Thyroid gland (tissue), 4 donors: Measurements from ENCODE around the gene CAMKMT.
A peak's percentile ranks its signal among the peaks of the same experiment; 100 is the strongest.

ENCODE experiments used
- POLR2A ChIP-seq, 2 donors: fragments of 450-650 bp; IDR thresholded peaks; one replicate each; pipeline ENCODE4 v1.6.1; 2017; ENCODE audit warnings: antibody characterized with exemption in 2 of 2, mild to moderate bottlenecking in 2 of 2, moderate library complexity in 1 of 2
- TF ChIP-seq, protein P1 (sequence below), 6 experiments: fragments of 200-600 bp in 3 of 6; fragments of 450-650 bp in 3 of 6; sonication (generic) in 3 of 6; IDR thresholded peaks; one replicate each; pipeline ENCODE4 v1.5.1; 2016 to 2019; ENCODE audit warnings: antibody characterized with exemption in 6 of 6, mild to moderate bottlenecking in 2 of 6, inconsistent platforms in 1 of 6, moderate library complexity in 1 of 6

DNA sequence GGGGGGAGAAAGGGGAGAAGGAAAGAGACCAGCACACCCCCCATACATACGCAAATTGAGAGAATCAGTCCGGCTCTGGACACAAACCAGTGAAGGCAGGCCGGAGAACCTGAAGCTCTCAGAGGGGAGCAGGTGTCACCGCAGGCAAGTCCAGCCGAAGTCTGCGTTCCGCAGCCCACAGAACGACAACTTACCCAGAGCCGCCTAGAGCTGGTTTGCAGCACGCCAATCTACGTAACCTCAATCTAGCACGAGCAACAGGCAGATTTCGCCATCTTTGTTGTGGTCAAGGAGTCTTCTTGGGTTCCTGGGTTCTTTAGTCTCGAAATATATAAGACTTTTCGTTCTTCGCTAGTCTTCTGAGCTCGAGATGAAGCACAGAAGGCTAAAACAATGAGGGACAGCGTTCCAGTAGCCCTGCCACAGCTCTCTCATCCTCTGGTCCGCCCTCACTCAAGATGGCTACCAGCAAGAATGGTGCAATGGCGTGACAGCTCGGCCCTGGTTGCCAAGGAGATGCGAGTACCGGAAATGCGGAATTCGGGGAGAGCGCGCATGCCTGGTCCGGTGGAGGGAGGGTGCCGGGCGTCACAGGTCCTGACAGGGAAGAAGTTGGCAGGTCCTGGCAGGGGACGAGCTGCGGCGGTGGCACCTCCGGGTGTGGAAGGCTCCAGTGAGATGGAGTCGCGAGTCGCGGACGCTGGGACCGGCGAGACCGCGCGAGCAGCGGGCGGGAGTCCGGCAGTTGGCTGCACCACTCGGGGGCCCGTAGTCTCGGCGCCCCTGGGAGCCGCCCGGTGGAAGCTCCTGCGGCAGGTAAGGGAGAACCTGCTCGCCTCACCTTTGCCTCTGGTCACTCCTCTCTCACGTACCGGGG lies at the start of gene CAMKMT, which contains the start of gene PREPL:
- TF ChIP-seq POLR2A (IDR thresholded peaks at IDR 0.05): peak; percentile 80 to 87
- TF ChIP-seq, protein P1, sequence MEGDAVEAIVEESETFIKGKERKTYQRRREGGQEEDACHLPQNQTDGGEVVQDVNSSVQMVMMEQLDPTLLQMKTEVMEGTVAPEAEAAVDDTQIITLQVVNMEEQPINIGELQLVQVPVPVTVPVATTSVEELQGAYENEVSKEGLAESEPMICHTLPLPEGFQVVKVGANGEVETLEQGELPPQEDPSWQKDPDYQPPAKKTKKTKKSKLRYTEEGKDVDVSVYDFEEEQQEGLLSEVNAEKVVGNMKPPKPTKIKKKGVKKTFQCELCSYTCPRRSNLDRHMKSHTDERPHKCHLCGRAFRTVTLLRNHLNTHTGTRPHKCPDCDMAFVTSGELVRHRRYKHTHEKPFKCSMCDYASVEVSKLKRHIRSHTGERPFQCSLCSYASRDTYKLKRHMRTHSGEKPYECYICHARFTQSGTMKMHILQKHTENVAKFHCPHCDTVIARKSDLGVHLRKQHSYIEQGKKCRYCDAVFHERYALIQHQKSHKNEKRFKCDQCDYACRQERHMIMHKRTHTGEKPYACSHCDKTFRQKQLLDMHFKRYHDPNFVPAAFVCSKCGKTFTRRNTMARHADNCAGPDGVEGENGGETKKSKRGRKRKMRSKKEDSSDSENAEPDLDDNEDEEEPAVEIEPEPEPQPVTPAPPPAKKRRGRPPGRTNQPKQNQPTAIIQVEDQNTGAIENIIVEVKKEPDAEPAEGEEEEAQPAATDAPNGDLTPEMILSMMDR (IDR thresholded peaks at IDR 0.05): peak in 1 of 6 experiments; percentile 11
